ENCODE data around the gene SDHC.

- no peak for TF ChIP-seq CTCF (IDR thresholded peaks at IDR 0.05; ENCODE audit: insufficient read depth, low read length, poor library complexity, severe bottlenecking)
- TF ChIP-seq EZH2phosphoT487 (conservative IDR thresholded peaks at IDR 0.05; ENCODE audit: low read length): no peak
Measured at GRCh38 chr1:161285521-161285920, 28.7 kb upstream of the SDHC start.

Measured in SU-DHL-6 (cell line).